Lower leg skin (tissue), 3 donors: ENCODE measurements around the gene FRAT1.
"Not testable (repeated sequence)": the region's sequence is repeated elsewhere in the genome, so short reads cannot be mapped to it uniquely, and the experiment has no call there.

Experiments
- CTCF ChIP-seq, 3 donors: fragments of 450-650 bp; IDR thresholded peaks; one replicate each; pipeline ENCODE4 v1.5.1; 2016; ENCODE audit warnings: antibody characterized with exemption in 3 of 3, mild to moderate bottlenecking in 3 of 3, moderate library complexity in 2 of 3
- POLR2A ChIP-seq, 2 donors: fragments of 450-650 bp; IDR thresholded peaks; one replicate each; pipeline ENCODE4 v1.6.1; 2016 to 2017; ENCODE audit warnings: antibody characterized with exemption in 2 of 2, mild to moderate bottlenecking in 1 of 2, moderate library complexity in 1 of 2

- TF ChIP-seq CTCF, POLR2A (IDR thresholded peaks at IDR 0.05): not testable (repeated sequence)
These were observed 28.3 kb upstream of the FRAT1 start for GRCh38 chr10:97290576-97291356.
